HUES64 (cell line): ENCODE measurements around the gene HLA-F.

ENCODE experiments used
- H3K27ac ChIP-seq: 2 replicates; pipeline ENCODE4 v1.7.0; 2013; ENCODE audit warnings: low read depth, low read length, inconsistent platforms
- H3K27me3 ChIP-seq: 2 replicates; pipeline ENCODE4 v1.6.1; 2013; ENCODE audit warnings: mild to moderate bottlenecking, low read length; ENCODE audit not compliant: insufficient read depth
- H3K36me3 ChIP-seq: 2 replicates; pipeline ENCODE4 v1.6.1; 2013; ENCODE audit warnings: mild to moderate bottlenecking, low read length; ENCODE audit not compliant: insufficient read depth
- H3K4me1 ChIP-seq: 2 replicates; pipeline ENCODE4 v1.6.1; 2013; ENCODE audit warnings: mild to moderate bottlenecking, low read length, moderate library complexity; ENCODE audit not compliant: insufficient read depth
- H3K4me3 ChIP-seq: 2 replicates; pipeline ENCODE4 v1.5.1; 2013; ENCODE audit warnings: mild to moderate bottlenecking, low read length, moderate library complexity
- H3K9ac ChIP-seq: 2 replicates; pipeline ENCODE4 v1.6.1; 2013; ENCODE audit warnings: mild to moderate bottlenecking, low read depth, low read length
- H3K9me3 ChIP-seq: 2 replicates; pipeline ENCODE4 v1.6.1; 2013; ENCODE audit warnings: low read depth, low read length; ENCODE audit not compliant: insufficient read depth
- WGBS: fragments of 150-250, 120-280 bp; methylation state at CpG from one replicate; pipeline ENCODE4 v1.1.7; 2013; ENCODE audit warnings: missing lambda C conversion rate; 5-methylcytosine and 5-hydroxymethylcytosine counted together

Gene HLA-F

DNA sequence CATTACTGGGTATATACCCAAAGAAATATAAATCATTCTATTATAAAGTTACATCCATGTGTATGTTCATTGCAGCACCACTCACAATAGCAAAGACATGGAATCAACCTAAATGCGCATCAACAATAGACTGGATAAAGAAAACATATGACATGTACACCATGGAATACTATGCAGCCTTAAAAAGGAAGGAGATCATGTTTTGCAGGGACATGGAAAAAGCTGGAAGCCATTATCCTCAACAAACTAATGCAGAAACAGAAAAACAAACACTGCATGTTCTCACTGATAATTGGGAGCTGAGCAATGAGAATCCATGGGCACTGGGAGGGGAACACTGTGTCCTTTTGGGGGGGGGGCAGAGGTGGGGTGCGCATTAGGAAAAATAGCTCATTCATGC lies 53.5 kb downstream of the HLA-F start:
- Histone ChIP-seq H3K4me1 (no peaks in the 10 kb centered on the region; the same call in 1 of the 2 replicates), H3K4me3 (no peak overlapping the region), H3K9me3 (peaks cover 3% of the 10 kb centered on the region; the same call in 1 of the 2 replicates), H3K36me3 (no peaks in the 10 kb centered on the region), H3K9ac (no peak overlapping the region), H3K27me3 (no peaks in the 10 kb centered on the region), H3K27ac (no peak overlapping the region)
- WGBS: 100% methylated on average over 2 of the region's 2 CpGs
